ENCODE results near the gene TNNI3K. TPM values are rescaled to one million over a fixed set of nuclear protein-coding genes. Genes with fewer than 3 reads are reported as not detected.

TNNI3K gene
- total RNA-seq, 6 experiments from 2014 or later, result 1.0 TPM; not detected in 5

DNA sequence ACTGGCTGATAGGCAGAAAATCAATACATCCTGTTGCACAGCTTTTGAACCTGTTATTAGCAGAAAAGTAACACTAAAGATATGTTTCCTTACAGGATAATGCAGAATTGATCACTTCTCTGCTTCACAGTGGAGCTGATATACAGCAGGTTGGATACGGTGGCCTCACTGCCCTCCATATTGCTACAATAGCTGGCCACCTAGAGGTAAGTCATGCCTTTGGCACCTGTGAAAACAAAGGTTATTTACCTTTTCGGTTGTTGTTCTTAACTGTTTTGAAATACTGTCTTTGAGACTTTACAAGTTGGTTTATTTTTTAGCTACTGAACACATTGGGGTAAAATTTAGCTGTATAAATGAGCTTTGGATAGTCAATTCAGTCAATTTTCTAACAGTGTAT lies 36.3 kb downstream of the TNNI3K start:
- H3K27ac ChIP-seq, result no peak overlapping the region
- no peak for DNase-seq
- intact Hi-C loops (cut with DNase I), result no loop called here
- no peak overlapping the region for H3K4me3 ChIP-seq
- 42% methylated on average over 2 of the region's 2 CpGs for whole genome bisulfite sequencing (ENCODE audit: insufficient coverage, low coverage, low lambda C conversion rate, missing lambda C conversion rate)
- H3K4me1 ChIP-seq, result no peaks in the 10 kb centered on the region
- H3K27me3 ChIP-seq, result no peaks in the 10 kb centered on the region
- no peak for ATAC-seq
- no peaks in the 10 kb centered on the region for H3K36me3 ChIP-seq
- no peak for TF ChIP-seq POLR2A (IDR thresholded peaks at IDR 0.05)
- TF ChIP-seq, protein P1, sequence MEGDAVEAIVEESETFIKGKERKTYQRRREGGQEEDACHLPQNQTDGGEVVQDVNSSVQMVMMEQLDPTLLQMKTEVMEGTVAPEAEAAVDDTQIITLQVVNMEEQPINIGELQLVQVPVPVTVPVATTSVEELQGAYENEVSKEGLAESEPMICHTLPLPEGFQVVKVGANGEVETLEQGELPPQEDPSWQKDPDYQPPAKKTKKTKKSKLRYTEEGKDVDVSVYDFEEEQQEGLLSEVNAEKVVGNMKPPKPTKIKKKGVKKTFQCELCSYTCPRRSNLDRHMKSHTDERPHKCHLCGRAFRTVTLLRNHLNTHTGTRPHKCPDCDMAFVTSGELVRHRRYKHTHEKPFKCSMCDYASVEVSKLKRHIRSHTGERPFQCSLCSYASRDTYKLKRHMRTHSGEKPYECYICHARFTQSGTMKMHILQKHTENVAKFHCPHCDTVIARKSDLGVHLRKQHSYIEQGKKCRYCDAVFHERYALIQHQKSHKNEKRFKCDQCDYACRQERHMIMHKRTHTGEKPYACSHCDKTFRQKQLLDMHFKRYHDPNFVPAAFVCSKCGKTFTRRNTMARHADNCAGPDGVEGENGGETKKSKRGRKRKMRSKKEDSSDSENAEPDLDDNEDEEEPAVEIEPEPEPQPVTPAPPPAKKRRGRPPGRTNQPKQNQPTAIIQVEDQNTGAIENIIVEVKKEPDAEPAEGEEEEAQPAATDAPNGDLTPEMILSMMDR (IDR thresholded peaks at IDR 0.05), result no peak
- H3K9me3 ChIP-seq, result no peaks in the 10 kb centered on the region

DNA sequence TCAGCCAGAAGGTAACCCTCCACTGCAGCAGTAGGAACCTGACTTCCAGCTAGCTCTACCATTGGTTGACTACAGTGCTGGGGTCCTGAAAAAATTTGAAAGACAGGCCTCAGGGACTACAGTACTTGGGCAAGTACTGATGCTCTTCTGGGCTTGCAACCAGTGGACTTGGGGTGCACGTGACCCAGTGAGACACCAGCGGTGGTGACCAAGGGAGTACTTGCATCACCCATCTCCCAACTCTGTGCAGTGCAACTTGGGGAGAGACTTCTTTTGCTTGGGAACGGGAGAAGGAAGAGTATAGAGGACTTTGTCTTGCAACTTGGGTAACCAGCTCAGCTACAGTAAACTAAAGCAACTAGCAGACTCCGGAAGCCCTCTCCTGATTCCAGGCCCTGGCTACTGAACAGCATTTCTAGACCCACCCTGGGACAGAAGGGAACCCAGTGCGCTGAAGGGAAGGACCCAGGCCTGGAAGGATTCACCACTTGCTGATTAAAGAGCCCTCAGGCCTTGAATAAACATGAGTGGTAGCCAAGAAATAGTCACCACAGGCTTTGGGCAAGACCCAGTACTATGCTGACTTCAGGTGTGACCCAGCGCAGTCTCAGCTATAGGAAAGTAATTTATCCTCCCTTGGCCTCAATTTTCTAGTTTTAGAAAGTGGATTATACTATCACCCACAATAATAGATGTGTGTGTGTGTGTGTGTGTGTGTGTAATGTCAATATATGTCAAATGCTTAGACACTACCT lies 45.6 kb downstream of the TNNI3K start:
- H3K36me3 ChIP-seq, result no peaks in the 10 kb centered on the region
- WGBS (ENCODE audit: insufficient coverage, low coverage, low lambda C conversion rate, missing lambda C conversion rate), result 60% methylated on average over 1 of the region's 6 CpGs
- TF ChIP-seq, protein P1 (IDR thresholded peaks at IDR 0.05), result no peak
- TF ChIP-seq POLR2A (IDR thresholded peaks at IDR 0.05), result no peak
- no peak for DNase-seq
- ATAC-seq, result no peak
- H3K9me3 ChIP-seq, result no peaks in the 10 kb centered on the region
- intact Hi-C loops (cut with DNase I), result no loop called here
- H3K4me1 ChIP-seq, result no peaks in the 10 kb centered on the region
- H3K4me3 ChIP-seq, result no peak overlapping the region
- no peak overlapping the region for H3K27ac ChIP-seq
- H3K27me3 ChIP-seq, result no peaks in the 10 kb centered on the region

DNA sequence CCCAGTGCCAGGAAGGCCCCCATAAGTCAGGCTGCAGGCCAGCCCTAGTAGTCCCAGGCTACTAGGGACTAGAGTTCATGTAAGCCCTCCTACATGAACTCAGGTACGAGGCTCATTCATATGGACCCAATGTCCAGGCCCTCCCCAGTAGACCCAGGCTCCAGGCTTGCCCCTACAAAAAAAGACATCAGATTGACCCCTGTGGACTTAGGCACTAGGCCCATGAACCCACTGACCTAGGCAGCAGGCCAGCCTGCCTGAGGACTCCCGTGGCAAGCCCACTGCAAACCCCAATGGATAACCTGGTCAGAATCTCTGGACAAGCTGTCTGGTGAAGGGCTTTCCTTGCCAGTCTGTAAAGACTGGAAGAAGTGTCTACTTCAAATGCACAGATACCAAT lies 51.2 kb downstream of the TNNI3K start:
- intact Hi-C loops (cut with DNase I), result no loop called here
- ATAC-seq, result no peak
- TF ChIP-seq, protein P1 (IDR thresholded peaks at IDR 0.05), result no peak
- TF ChIP-seq POLR2A (IDR thresholded peaks at IDR 0.05), result no peak
- no peak for DNase-seq
- Histone ChIP-seq H3K27ac (no peak overlapping the region), H3K9me3 (no peaks in the 10 kb centered on the region), H3K27me3 (no peaks in the 10 kb centered on the region), H3K4me3 (no peak overlapping the region), H3K36me3 (no peaks in the 10 kb centered on the region), H3K4me1 (no peaks in the 10 kb centered on the region)
- WGBS (ENCODE audit: insufficient coverage, low coverage, low lambda C conversion rate, missing lambda C conversion rate), result 100% methylated on average over 2 of the region's 2 CpGs

DNA sequence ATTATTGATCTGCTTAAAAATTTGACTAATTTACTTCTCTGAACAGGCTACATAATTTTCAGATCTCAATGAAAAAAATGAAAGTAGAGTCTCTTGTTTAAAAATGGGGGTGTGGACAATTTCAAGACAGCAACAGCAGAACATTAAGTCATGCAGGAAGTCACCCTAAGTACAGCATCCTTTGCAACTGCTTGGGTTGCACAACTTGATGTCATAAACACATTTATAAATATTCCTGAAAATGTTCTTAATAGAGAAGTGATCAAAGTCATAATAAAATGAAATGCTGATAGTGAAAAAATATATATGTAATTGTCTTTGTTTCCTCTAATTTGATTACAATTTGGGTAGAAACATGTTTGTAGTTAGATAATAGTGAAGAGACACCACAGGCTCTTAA lies 79.3 kb downstream of the TNNI3K start:
- no peak for DNase-seq
- intact Hi-C loops (cut with DNase I), result no loop called here
- no peaks in the 10 kb centered on the region for H3K36me3 ChIP-seq
- H3K4me3 ChIP-seq, result no peak overlapping the region
- no peak for TF ChIP-seq POLR2A (IDR thresholded peaks at IDR 0.05)
- TF ChIP-seq, protein P1 (IDR thresholded peaks at IDR 0.05), result no peak
- H3K9me3 ChIP-seq, result no peaks in the 10 kb centered on the region
- no peaks in the 10 kb centered on the region for H3K4me1 ChIP-seq
- no peak overlapping the region for H3K27ac ChIP-seq
- H3K27me3 ChIP-seq, result no peaks in the 10 kb centered on the region
- ATAC-seq, result no peak

Measured in right lobe of liver (tissue), 6 donors.